HepG2 (cell line): ENCODE results near the gene RANBP2. TPM values are rescaled to one million over a fixed set of nuclear protein-coding genes. Genes with fewer than 3 reads are reported as not detected.

ENCODE experiments used
- DR1 ChIP-seq: sonication (generic); formaldehyde crosslinking; IDR thresholded peaks from 2 replicates; pipeline ENCODE4 v1.8.0; 2021; ENCODE audit warnings: mild to moderate bottlenecking, missing genetic modification reagents, inconsistent platforms
- E2F1 ChIP-seq: sonication (generic); formaldehyde crosslinking; IDR thresholded peaks from 2 replicates; pipeline ENCODE4 v1.5.0; 2020; ENCODE audit warnings: missing genetic modification reagents
- GZF1 ChIP-seq: sonication (generic); formaldehyde crosslinking; IDR thresholded peaks from 2 replicates; pipeline ENCODE4 v1.5.1; 2020; ENCODE audit warnings: mild to moderate bottlenecking, missing genetic modification reagents
- HIC2 ChIP-seq: sonication (generic); formaldehyde crosslinking; IDR thresholded peaks from 2 replicates; pipeline ENCODE4 v1.9.0; 2022; ENCODE audit warnings: low read depth, missing genetic modification reagents
- MXI1 ChIP-seq: IDR thresholded peaks from 3 replicates; pipeline ENCODE4 v1.6.1; 2012; ENCODE audit warnings: low read depth, low read length, inconsistent platforms, borderline replicate concordance
- RERE ChIP-seq: IDR thresholded peaks from 2 replicates; pipeline ENCODE4 v1.6.1; 2016; ENCODE audit warnings: low read depth, missing genetic modification reagents, missing compliant biosample characterization
- SSRP1 ChIP-seq: IDR thresholded peaks from 2 replicates; pipeline ENCODE4 v1.6.1; 2016; ENCODE audit warnings: control low read depth
- TERF1 ChIP-seq: sonication (generic); formaldehyde crosslinking; IDR thresholded peaks from 2 replicates; pipeline ENCODE4 v1.8.0; 2022; ENCODE audit warnings: mild to moderate bottlenecking, missing genetic modification reagents, moderate library complexity
- polyA plus RNA-seq, 8 experiments: library from polyadenylated mRNA; depleted of rRNA in 3 of 8; stranded (reverse) in 7 of 8; unstranded in 1 of 8; fragments of >200 nt; fragmentation: Illumina TruSeq in 4 of 8; extraction: Trizol in 4 of 8; gene quantifications; 2 replicates each; pipeline versions ENCODE4 v1.2.1 to v1.2.3, GENCODE V29; 2011 to 2016; ENCODE audit warnings: low read depth in 4 of 8, missing spikeins in 1 of 8, mixed read lengths in 1 of 8; ENCODE audit not compliant: insufficient read depth in 1 of 8
- total RNA-seq, 5 experiments: library from RNA; depleted of rRNA; stranded (reverse); fragments of >200 nt; fragmentation: Illumina TruSeq; extraction: Trizol; gene quantifications; 2 replicates each; pipeline ENCODE4 v1.2.3, GENCODE V29; 2016; ENCODE audit warnings: low read depth in 1 of 5
- TF ChIP-seq, protein P1 (sequence below): sonication (generic); formaldehyde crosslinking; IDR thresholded peaks from one replicate; pipeline ENCODE4 v1.5.1; 2020; ENCODE audit warnings: mild to moderate bottlenecking, missing genetic modification reagents; ENCODE audit errors: not compliant biosample characterization

RANBP2 gene
- total and polyA plus RNA-seq, 2 of the 13 experiments (the other 11 are each of a cell fraction or from before 2014, with no cell fraction given) = 12.2 to 87.0 TPM

GRCh38 chr2:108786354-108787215, 67.3 kb downstream of the RANBP2 start, which contains the start of gene CCDC138 (continued):
- TF ChIP-seq RERE (no peak; the same call in 1 of the 2 replicates), TERF1 (CRISPR knock-in tag) (no peak), MXI1 (peak; percentile 93; the same call in 2 of the 3 replicates), E2F1 (CRISPR knock-in tag) (no peak; the same call in none of the 2 replicates), SSRP1 (CRISPR knock-in tag) (no peak; the same call in 1 of the 2 replicates), DR1 (peak; percentile 72), GZF1 (CRISPR knock-in tag) (no peak), HIC2 (CRISPR knock-in tag) (no peak)
- TF ChIP-seq, protein P1, sequence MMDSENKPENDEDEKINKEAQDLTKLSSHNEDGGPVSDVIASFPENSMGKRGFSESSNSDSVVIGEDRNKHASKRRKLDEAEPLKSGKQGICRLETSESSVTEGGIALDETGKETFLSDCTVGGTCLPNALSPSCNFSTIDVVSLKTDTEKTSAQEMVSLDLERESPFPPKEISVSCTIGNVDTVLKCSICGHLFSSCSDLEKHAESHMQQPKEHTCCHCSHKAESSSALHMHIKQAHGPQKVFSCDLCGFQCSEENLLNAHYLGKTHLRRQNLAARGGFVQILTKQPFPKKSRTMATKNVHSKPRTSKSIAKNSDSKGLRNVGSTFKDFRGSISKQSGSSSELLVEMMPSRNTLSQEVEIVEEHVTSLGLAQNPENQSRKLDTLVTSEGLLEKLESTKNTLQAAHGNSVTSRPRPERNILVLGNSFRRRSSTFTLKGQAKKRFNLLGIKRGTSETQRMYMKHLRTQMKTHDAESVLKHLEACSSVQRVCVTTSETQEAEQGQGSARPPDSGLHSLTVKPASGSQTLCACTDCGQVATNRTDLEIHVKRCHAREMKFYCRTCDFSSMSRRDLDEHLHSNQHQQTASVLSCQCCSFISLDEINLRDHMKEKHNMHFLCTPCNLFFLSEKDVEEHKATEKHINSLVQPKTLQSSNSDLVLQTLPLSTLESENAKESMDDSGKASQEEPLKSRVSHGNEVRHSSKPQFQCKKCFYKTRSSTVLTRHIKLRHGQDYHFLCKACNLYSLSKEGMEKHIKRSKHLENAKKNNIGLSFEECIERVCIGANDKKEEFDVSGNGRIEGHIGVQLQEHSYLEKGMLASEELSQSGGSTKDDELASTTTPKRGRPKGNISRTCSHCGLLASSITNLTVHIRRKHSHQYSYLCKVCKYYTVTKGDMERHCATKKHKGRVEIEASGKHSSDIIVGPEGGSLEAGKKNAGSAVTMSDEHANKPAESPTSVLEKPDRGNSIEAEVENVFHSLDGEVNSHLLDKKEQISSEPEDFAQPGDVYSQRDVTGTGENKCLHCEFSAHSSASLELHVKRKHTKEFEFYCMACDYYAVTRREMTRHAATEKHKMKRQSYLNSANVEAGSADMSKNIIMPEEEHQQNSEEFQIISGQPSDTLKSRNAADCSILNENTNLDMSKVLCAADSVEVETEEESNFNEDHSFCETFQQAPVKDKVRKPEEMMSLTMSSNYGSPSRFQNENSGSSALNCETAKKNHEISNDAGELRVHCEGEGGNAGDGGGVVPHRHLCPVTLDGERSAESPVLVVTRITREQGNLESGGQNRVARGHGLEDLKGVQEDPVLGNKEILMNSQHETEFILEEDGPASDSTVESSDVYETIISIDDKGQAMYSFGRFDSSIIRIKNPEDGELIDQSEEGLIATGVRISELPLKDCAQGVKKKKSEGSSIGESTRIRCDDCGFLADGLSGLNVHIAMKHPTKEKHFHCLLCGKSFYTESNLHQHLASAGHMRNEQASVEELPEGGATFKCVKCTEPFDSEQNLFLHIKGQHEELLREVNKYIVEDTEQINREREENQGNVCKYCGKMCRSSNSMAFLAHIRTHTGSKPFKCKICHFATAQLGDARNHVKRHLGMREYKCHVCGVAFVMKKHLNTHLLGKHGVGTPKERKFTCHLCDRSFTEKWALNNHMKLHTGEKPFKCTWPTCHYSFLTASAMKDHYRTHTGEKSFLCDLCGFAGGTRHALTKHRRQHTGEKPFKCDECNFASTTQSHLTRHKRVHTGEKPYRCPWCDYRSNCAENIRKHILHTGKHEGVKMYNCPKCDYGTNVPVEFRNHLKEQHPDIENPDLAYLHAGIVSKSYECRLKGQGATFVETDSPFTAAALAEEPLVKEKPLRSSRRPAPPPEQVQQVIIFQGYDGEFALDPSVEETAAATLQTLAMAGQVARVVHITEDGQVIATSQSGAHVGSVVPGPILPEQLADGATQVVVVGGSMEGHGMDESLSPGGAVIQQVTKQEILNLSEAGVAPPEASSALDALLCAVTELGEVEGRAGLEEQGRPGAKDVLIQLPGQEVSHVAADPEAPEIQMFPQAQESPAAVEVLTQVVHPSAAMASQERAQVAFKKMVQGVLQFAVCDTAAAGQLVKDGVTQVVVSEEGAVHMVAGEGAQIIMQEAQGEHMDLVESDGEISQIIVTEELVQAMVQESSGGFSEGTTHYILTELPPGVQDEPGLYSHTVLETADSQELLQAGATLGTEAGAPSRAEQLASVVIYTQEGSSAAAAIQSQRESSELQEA (CRISPR knock-in tag) = peak; percentile 35
